BLaER1 treated with 17β-estradiol and CSF1 and Interleukin-3, amounts not matched to agents 10 nM and 100 nM (cell line): ENCODE data around the gene SEPTIN14.
"Not testable (repeated sequence)": the region's sequence is repeated elsewhere in the genome, so short reads cannot be mapped to it uniquely, and the experiment has no call there.

Experiments used
- H3K27ac ChIP-seq, 11 experiments: shearing (Covaris generic); formaldehyde crosslinking; 2 replicates each; pipeline ENCODE4 v1.8.1; 2022
- H3K27me3 ChIP-seq, 11 experiments: shearing (Covaris generic); formaldehyde crosslinking; 2 replicates each; pipeline ENCODE4 v1.8.1; 2022
- H3K36me3 ChIP-seq, 11 experiments: shearing (Covaris generic); formaldehyde crosslinking; 2 replicates each; pipeline ENCODE4 v1.8.1; 2022
- H3K4me1 ChIP-seq, 10 experiments: shearing (Covaris generic); formaldehyde crosslinking; 2 replicates each; pipeline ENCODE4 v1.8.1; 2022
- H3K4me2 ChIP-seq, 11 experiments: shearing (Covaris generic); formaldehyde crosslinking; 2 replicates each; pipeline ENCODE4 v1.8.1; 2022
- H3K4me3 ChIP-seq, 10 experiments: shearing (Covaris generic); formaldehyde crosslinking; 2 replicates each; pipeline ENCODE4 v1.8.1; 2022
- H3K9ac ChIP-seq, 11 experiments: shearing (Covaris generic); formaldehyde crosslinking; 2 replicates each; pipeline ENCODE4 v1.8.1; 2022
- H3K9me3 ChIP-seq, 11 experiments: shearing (Covaris generic); formaldehyde crosslinking; replicated peaks in 1 of 11; 2 replicates each; pipeline ENCODE4 v1.8.1; 2022
- H4K20me1 ChIP-seq, 11 experiments: shearing (Covaris generic); formaldehyde crosslinking; 2 replicates each; pipeline ENCODE4 v1.8.1; 2022
- Cebpa-rat ChIP-seq, 11 experiments: shearing (Covaris generic); IDR thresholded peaks; 2 replicates each; pipeline ENCODE4 v1.8.1; 2022

Gene SEPTIN14

DNA sequence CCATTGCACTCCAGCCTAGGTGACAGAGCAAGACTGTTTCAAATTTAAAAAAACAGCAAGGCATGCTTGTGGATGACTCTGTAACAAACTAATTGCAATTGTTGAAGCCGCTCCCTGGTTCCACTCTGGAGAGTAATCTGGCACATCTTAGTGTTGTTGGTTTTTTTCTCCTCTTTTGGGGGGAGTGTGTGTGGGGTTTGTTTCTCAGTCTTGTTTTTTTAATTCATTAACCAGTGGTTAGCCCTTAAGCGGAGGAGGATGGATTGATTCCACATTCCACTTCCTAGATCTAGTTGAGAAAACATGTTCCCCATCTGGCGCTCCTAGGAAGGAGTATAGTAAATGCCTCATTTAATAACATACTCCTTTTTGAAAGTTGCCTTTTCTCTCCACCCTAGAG, 16.1 kb upstream of the SEPTIN14 start:
- no peak overlapping the region for H3K9ac ChIP-seq
- no peak overlapping the region for H3K27ac ChIP-seq
- TF ChIP-seq Cebpa-rat (IDR thresholded peaks at IDR 0.05) = no peak
- no peaks in the 10 kb centered on the region for H3K27me3 ChIP-seq
- H3K4me1 ChIP-seq = peaks cover 0 to 15% (median 2%) of the 10 kb centered on the region in 10 experiments; a peak in 5 of 20 replicates
- H4K20me1 ChIP-seq = no peaks in the 10 kb centered on the region
- H3K9me3 ChIP-seq = no peaks in the 10 kb centered on the region
- H3K36me3 ChIP-seq = no peaks in the 10 kb centered on the region
- peak overlapping the region in 1 of 11 experiments; percentile 29; a peak in 1 of 22 replicates for H3K4me2 ChIP-seq
- no peak overlapping the region for H3K4me3 ChIP-seq

DNA sequence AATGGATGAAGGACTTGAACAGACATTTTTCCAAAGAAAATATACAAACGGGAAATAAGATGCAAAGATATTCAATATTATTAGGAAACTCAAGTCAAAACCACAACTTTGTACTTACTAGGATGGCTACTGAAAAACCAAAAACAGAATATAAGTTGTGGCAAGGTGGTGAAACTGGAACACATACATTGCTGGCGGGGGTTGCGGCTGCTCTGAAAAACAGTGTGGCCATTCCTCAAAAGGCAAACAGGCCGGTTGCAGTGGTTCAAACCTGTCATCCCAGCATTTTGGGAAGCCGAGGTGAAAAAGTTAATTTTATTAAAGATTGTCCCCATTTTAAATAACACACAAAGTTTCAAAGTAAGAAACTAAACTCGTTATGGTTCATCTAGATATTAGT, 14.8 kb upstream of the SEPTIN14 start:
- Histone ChIP-seq H3K27ac (no peak overlapping the region), H3K4me2 (no peak overlapping the region), H3K9me3 (0 out of 22 replicates have a peak, but pooled peaks cover 0 to 1% (median 0%) of the 10 kb centered on the region in 11 experiments), H3K4me3 (no peak overlapping the region), H3K9ac (no peak overlapping the region), H3K4me1 (peaks cover 0 to 15% (median 2%) of the 10 kb centered on the region in 10 experiments; a peak in 5 of 20 replicates), H3K27me3 (no peaks in the 10 kb centered on the region), H3K36me3 (no peaks in the 10 kb centered on the region), H4K20me1 (no peaks in the 10 kb centered on the region)
- no peak for TF ChIP-seq Cebpa-rat (IDR thresholded peaks at IDR 0.05)

- Histone ChIP-seq H3K36me3 (no peaks in the 10 kb centered on the region), H3K9me3 (peaks cover 0 to 15% (median 7%) of the 10 kb centered on the region in 11 experiments; a peak in 9 of 22 replicates), H3K27me3 (no peaks in the 10 kb centered on the region), H3K9ac (no peak overlapping the region), H3K4me3 (no peak overlapping the region), H3K4me1 (peaks cover 0 to 5% (median 0%) of the 10 kb centered on the region in 10 experiments; a peak in 1 of 20 replicates), H4K20me1 (no peaks in the 10 kb centered on the region), H3K4me2 (no peak overlapping the region), H3K27ac (no peak overlapping the region)
- TF ChIP-seq Cebpa-rat (IDR thresholded peaks at IDR 0.05) = no peak
Measured at GRCh38 chr7:55873765-55874164, 11.2 kb upstream of the SEPTIN14 start.

DNA sequence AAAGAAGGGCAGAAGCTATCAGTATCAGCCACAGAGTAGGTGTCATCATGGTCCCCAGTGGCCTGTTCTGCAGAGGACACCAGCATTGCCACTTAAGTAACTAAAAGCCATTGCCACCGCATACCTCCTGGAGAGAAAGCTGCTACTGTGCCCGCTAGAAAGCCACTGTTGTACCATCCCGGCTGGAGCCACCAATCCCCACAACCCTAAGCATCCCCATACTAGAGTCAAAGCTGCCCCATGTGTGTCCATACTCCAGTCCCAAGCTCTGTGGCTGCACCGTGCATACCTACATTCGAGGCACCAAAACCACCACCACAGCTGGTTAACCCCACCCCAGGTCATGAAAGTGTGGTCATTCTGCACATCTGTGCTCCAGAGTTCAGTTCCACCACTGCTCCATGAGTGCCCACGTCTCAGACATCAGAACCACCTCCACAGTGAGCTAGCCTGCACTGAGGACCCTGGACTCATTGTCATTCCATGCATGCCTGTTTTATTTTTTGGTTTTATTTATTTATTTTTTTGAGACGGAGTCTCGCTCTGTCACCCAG, 9.5 kb upstream of the SEPTIN14 start:
- H3K9me3 ChIP-seq = peaks cover 0 to 19% (median 7%) of the 10 kb centered on the region in 11 experiments; a peak in 10 of 22 replicates
- H3K27me3 ChIP-seq = no peaks in the 10 kb centered on the region
- no peak overlapping the region for H3K27ac ChIP-seq
- H3K4me2 ChIP-seq = no peak overlapping the region
- no peaks in the 10 kb centered on the region for H3K36me3 ChIP-seq
- no peak overlapping the region for H3K4me3 ChIP-seq
- TF ChIP-seq Cebpa-rat (IDR thresholded peaks at IDR 0.05) = no peak
- no peaks in the 10 kb centered on the region for H3K4me1 ChIP-seq
- H4K20me1 ChIP-seq = no peaks in the 10 kb centered on the region
- no peak overlapping the region for H3K9ac ChIP-seq

DNA sequence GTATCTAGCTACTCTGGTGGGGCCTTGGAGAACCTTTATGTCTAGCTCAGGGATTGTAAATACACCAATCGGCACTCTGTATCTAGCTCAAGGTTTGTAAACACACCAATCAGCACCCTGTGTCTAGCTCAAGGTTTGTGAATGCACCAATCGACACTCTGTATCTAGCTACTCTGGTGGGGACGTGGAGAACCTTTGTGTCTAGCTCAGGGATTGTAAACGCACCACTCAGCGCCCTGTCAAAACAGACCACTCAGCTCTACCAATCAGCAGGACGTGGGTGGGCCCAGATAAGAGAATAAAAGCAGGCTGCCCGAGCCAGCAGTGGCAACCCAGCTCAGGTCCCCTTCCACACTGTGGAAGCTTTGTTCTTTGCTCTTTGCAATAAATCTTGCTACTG, 6.4 kb upstream of the SEPTIN14 start:
- H3K27me3 ChIP-seq, H3K27ac ChIP-seq, H3K4me1 ChIP-seq, H3K9ac ChIP-seq, H4K20me1 ChIP-seq, H3K4me2 ChIP-seq, H3K4me3 ChIP-seq, H3K36me3 ChIP-seq: not testable (repeated sequence)
- peaks cover 0 to 19% (median 7%) of the 10 kb centered on the region in 11 experiments; a peak in 10 of 22 replicates for H3K9me3 ChIP-seq

DNA sequence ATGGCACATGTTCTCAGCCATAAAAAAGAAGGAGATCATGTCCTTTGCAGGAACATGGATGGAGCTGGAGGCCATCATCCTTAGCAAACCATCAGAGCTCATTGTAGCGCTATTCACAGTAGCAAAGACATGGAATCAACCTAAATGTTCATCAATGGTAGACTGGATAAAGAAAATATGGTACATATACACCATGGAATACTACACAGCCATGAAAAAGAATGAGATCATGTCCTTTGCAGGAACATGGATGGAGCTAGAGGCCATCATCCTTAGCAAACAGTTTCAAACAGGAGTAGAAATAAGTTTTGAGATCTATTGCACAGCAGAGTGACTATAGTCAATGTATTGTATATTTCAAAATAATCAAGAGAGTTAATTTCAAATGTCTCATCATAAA, 17.4 kb downstream of the SEPTIN14 start:
- H3K27ac ChIP-seq, H3K27me3 ChIP-seq, H3K4me1 ChIP-seq, H3K36me3 ChIP-seq, H4K20me1 ChIP-seq, H3K4me2 ChIP-seq, H3K9ac ChIP-seq, H3K4me3 ChIP-seq: not testable (repeated sequence)
- peaks cover 0 to 21% (median 0%) of the 10 kb centered on the region in 11 experiments; a peak in 4 of 22 replicates for H3K9me3 ChIP-seq

- Histone ChIP-seq H3K27ac (no peak overlapping the region), H3K9ac (no peak overlapping the region), H3K27me3 (no peaks in the 10 kb centered on the region), H3K9me3 (peaks cover 0 to 12% (median 0%) of the 10 kb centered on the region in 11 experiments; a peak in 2 of 22 replicates), H3K4me2 (no peak overlapping the region), H3K4me1 (no peaks in the 10 kb centered on the region), H3K4me3 (no peak overlapping the region), H4K20me1 (no peaks in the 10 kb centered on the region), H3K36me3 (no peaks in the 10 kb centered on the region)
- TF ChIP-seq Cebpa-rat (IDR thresholded peaks at IDR 0.05) = no peak
Measured at GRCh38 chr7:55838595-55838994, 24.0 kb downstream of the SEPTIN14 start.

DNA sequence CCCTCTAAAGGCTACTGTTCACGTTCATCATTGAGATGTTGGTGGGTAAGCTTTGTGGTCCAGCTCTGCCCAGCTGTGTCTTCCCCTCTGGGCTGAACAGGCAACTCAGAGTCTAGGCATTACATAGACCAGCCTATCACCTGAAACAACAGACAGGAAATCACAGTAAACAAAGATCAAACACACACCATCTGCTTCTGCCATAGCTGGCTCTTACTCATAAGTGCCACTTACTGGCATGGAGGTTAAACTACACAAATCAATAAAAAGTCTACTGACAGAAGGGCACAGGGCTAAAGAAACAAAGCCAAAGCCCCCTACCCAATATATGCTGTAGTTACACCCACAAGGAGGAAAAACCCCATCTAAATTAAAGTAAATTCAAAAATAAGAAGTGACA, 35.0 kb downstream of the SEPTIN14 start:
- Histone ChIP-seq H3K4me1 (no peaks in the 10 kb centered on the region), H3K4me2 (no peak overlapping the region), H3K9ac (no peak overlapping the region), H3K27ac (no peak overlapping the region), H3K27me3 (no peaks in the 10 kb centered on the region), H3K9me3 (peaks cover 66 to 84% (median 74%) of the 10 kb centered on the region in 11 experiments), H3K4me3 (no peak overlapping the region), H4K20me1 (no peaks in the 10 kb centered on the region), H3K36me3 (peaks cover 0 to 8% (median 0%) of the 10 kb centered on the region in 11 experiments; a peak in 2 of 22 replicates)
- no peak for TF ChIP-seq Cebpa-rat (IDR thresholded peaks at IDR 0.05)

DNA sequence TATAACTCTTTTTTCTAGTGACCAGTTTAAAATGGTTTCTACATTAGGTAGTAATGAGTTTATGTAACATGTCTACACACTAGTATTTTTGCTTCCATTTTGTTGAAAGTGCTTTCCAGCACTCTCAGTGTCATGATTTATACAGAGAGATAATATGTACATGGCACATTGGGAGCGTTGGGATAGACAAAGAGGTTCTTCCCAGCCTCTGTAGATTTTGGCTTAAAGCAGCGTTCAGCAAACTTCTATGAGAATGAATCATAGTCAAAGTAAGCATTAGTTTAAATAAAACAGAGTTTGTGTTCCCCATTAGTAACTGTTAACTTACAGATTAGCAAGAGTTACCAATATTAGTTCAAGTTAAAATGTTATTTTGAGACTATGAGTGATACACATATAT, 43.9 kb downstream of the SEPTIN14 start:
- H3K36me3 ChIP-seq = peaks cover 0 to 8% (median 0%) of the 10 kb centered on the region in 11 experiments; a peak in 2 of 22 replicates
- TF ChIP-seq Cebpa-rat (IDR thresholded peaks at IDR 0.05) = no peak
- peaks cover 40 to 57% (median 46%) of the 10 kb centered on the region in 11 experiments for H3K9me3 ChIP-seq

DNA sequence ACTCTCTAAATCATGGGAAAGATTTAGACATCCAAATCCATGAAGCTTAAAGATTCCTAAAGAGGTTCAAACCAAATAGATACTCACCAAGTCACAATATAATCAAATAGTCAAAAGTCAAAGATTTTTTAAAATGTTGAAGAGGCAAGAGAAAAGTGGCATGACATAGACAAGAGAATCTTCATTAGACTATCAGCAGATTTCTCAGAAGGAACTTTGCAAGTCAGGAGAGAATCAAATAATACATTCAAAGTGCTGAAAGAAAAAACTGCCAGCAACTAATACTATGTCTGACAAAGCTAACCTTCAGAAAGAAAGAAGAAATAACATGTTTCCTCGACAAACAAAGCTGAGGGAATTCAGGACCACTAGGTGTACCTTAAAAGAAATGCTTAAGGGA, 65.3 kb downstream of the SEPTIN14 start:
- not testable (repeated sequence) for H3K4me3 ChIP-seq, H3K9ac ChIP-seq, H3K27me3 ChIP-seq, H3K4me1 ChIP-seq, H3K4me2 ChIP-seq, H3K27ac ChIP-seq, H4K20me1 ChIP-seq, H3K36me3 ChIP-seq
- peaks cover 25 to 43% (median 38%) of the 10 kb centered on the region in 11 experiments for H3K9me3 ChIP-seq

More for the DNA sequence above, 43.9 kb downstream of the SEPTIN14 start:
- Histone ChIP-seq H3K4me1 (no peaks in the 10 kb centered on the region), H3K27ac (no peak overlapping the region), H3K9ac (no peak overlapping the region), H3K4me2 (no peak overlapping the region), H4K20me1 (no peaks in the 10 kb centered on the region), H3K4me3 (no peak overlapping the region), H3K27me3 (no peaks in the 10 kb centered on the region)
